Lower leg skin (tissue), 4 donors: Measurements from ENCODE around the gene MINDY4B. TPM values are rescaled to one million over a fixed set of nuclear protein-coding genes. Genes with fewer than 3 reads are reported as not detected.

Source experiments
- DNase-seq, 2 donors: peaks; one replicate each; pipeline ENCODE4 v3.0.0-alpha.2; 2019; ENCODE audit warnings: low spot score in 2 of 2
- H3K4me3 ChIP-seq: fragments of 200-600 bp; sonication (generic); 2 replicates; pipeline ENCODE4 v1.5.1; 2017; ENCODE audit warnings: mild to moderate bottlenecking, low read depth; ENCODE audit not compliant: poor library complexity, severe bottlenecking
- CTCF ChIP-seq, 3 donors: fragments of 450-650 bp; IDR thresholded peaks; one replicate each; pipeline ENCODE4 v1.5.1; 2016; ENCODE audit warnings: antibody characterized with exemption in 3 of 3, mild to moderate bottlenecking in 3 of 3, moderate library complexity in 2 of 3
- POLR2A ChIP-seq, 2 donors: fragments of 450-650 bp; IDR thresholded peaks; one replicate each; pipeline ENCODE4 v1.6.1; 2016 to 2017; ENCODE audit warnings: antibody characterized with exemption in 2 of 2, mild to moderate bottlenecking in 1 of 2, moderate library complexity in 1 of 2
- WGBS, 2 donors: methylation state at CpG; one replicate each; pipeline ENCODE4 v1.1.5; 2018; 5-methylcytosine and 5-hydroxymethylcytosine counted together
- intact Hi-C: fragments of 100-400 bp; cut with DNase I; formaldehyde crosslinking; loops from one replicate; pipeline ENCODE4 v1.15.0; 2023; ENCODE audit warnings: low total_unique reads
- total RNA-seq, 4 donors: library from RNA; depleted of rRNA; stranded (reverse); fragments of >200 nt; gene quantifications; one replicate each; pipeline ENCODE4 v1.1.0, GENCODE V29; 2016

Gene MINDY4B
- not detected for total RNA-seq

GRCh38 chr3:150905339-150905738 lies at the start of gene MINDY4B:
Gene MINDY4B, minus strand, starts transcription at chr3:150905439. Its CDS starts 0 bp downstream, at chr3:150905439.
- intact Hi-C loops, result no loop called here
- WGBS, 2 donors, result 77% methylated on average over 4 of the region's 4 CpGs
- TF ChIP-seq CTCF (IDR thresholded peaks at IDR 0.05), result no peak
- TF ChIP-seq POLR2A (IDR thresholded peaks at IDR 0.05), result no peak
- no peak within 1 kb of the TSS for H3K4me3 ChIP-seq
- no peak for DNase-seq

GRCh38 chr3:150951923-150952322 lies 46.7 kb upstream of the MINDY4B start:
- DNase-seq, result no peak
- no peak for TF ChIP-seq CTCF (IDR thresholded peaks at IDR 0.05)
- no peak for TF ChIP-seq POLR2A (IDR thresholded peaks at IDR 0.05)

GRCh38 chr3:150945226-150946032 lies 40.2 kb upstream of the MINDY4B start:
- H3K4me3 ChIP-seq, result no peak overlapping the region
- 60 to 62% methylated on average over 3 of the region's 3 CpGs for WGBS, 2 donors
- DNase-seq, result no peak
- intact Hi-C loops, result no loop called here
- no peak for TF ChIP-seq POLR2A (IDR thresholded peaks at IDR 0.05)
- no peak for TF ChIP-seq CTCF (IDR thresholded peaks at IDR 0.05)

More at GRCh38 chr3:150951923-150952322, 46.7 kb upstream of the MINDY4B start:
- 94 to 95% methylated on average over 13 of the region's 13 CpGs for whole genome bisulfite sequencing, 2 donors
- H3K4me3 ChIP-seq, result no peak overlapping the region
- intact Hi-C loops, result no loop called here

- no peak overlapping the region for H3K4me3 ChIP-seq
- no peak for DNase-seq
- intact Hi-C loops, result no loop called here
- no peak for TF ChIP-seq POLR2A (IDR thresholded peaks at IDR 0.05)
- no peak for TF ChIP-seq CTCF (IDR thresholded peaks at IDR 0.05)
- 50 to 68% methylated on average over 3 of the region's 3 CpGs for WGBS, 2 donors
Measured at GRCh38 chr3:150942221-150942620, 37.0 kb upstream of the MINDY4B start.

DNA sequence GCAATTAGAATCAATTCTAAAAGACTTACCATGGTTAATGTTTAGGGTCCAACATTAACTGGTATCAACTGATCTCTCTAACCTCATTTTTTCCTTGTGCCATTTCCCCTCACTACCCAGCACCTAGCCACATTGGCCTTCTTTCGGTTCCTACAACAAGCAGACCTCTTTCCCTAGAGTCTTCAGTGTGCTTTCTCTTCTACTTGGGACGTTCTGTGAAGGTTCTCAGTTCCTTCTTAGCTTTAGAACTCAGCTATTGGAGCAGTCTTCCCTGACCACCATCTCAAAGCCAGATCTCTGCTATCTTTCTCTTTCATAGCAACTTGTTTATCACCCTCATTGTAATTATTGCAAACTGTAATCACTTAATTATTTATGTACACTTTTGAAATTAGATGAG lies 31.5 kb upstream of the MINDY4B start:
- intact Hi-C loops, result no loop called here
- H3K4me3 ChIP-seq, result no peak overlapping the region
- WGBS, 2 donors, result 54 to 56% methylated on average over 2 of the region's 2 CpGs
- DNase-seq, result no peak
- TF ChIP-seq CTCF (IDR thresholded peaks at IDR 0.05) (no peak), POLR2A (IDR thresholded peaks at IDR 0.05) (no peak)
